ENCODE data around the gene DLG2. TPM values are rescaled to one million over a fixed set of nuclear protein-coding genes. Genes with fewer than 3 reads are reported as not detected.

Gene DLG2
- total and polyA plus RNA-seq, 11 donors = 2.4 to 13.9 (median 7.1) TPM

GRCh38 chr11:83554876-83555275 is 2072.3 kb downstream of the DLG2 start:
- ATAC-seq = peak in 2 of 4 donors; percentile 49 to 65
- Histone ChIP-seq H3K4me1 (peaks cover 0 to 4% (median 0%) of the 10 kb centered on the region in 12 donors), H3K36me3 (no peaks in the 10 kb centered on the region), H3K27me3 (no peaks in the 10 kb centered on the region), H3K4me3 (no peak overlapping the region), H3K27ac (no peak overlapping the region), H3K9me3 (no peaks in the 10 kb centered on the region)
- DNase-seq = peak in 1 of 5 donors; percentile 20
- intact Hi-C loops (cut with DNase I) = no loop called here
- TF ChIP-seq POLR2A (IDR thresholded peaks at IDR 0.05) (no peak), CTCF (IDR thresholded peaks at IDR 0.05) (no peak)

GRCh38 chr11:83549984-83550667 is 2077.0 kb downstream of the DLG2 start:
- Histone ChIP-seq H3K4me1 (peaks cover 0 to 3% (median 0%) of the 10 kb centered on the region in 12 donors), H3K36me3 (no peaks in the 10 kb centered on the region), H3K27ac (no peak overlapping the region), H3K9me3 (no peaks in the 10 kb centered on the region), H3K4me3 (no peak overlapping the region), H3K27me3 (no peaks in the 10 kb centered on the region)
- ATAC-seq (no peak), DNase-seq (no peak)
- TF ChIP-seq CTCF (IDR thresholded peaks at IDR 0.05) (no peak), POLR2A (IDR thresholded peaks at IDR 0.05) (no peak)
- 62 to 74% (median 70%) methylated on average over 5 of the region's 5 CpGs for WGBS, 4 donors
- intact Hi-C loops (cut with DNase I) = no loop called here

GRCh38 chr11:83546368-83546767 is 2080.8 kb downstream of the DLG2 start:
- Histone ChIP-seq H3K36me3 (no peaks in the 10 kb centered on the region), H3K4me1 (no peaks in the 10 kb centered on the region), H3K27ac (no peak overlapping the region), H3K9me3 (no peaks in the 10 kb centered on the region), H3K27me3 (no peaks in the 10 kb centered on the region), H3K4me3 (no peak overlapping the region)
- 78 to 84% (median 82%) methylated on average over 3 of the region's 3 CpGs for WGBS, 4 donors
- TF ChIP-seq CTCF (IDR thresholded peaks at IDR 0.05) (no peak), POLR2A (IDR thresholded peaks at IDR 0.05) (no peak)
- no peak for ATAC-seq
- DNase-seq = no peak
- intact Hi-C loops (cut with DNase I) = no loop called here

GRCh38 chr11:83545494-83546260 is 2081.5 kb downstream of the DLG2 start:
- H3K27ac ChIP-seq = no peak overlapping the region
- intact Hi-C loops (cut with DNase I) = no loop called here
- H3K4me1 ChIP-seq = no peaks in the 10 kb centered on the region
- no peaks in the 10 kb centered on the region for H3K9me3 ChIP-seq
- no peak overlapping the region for H3K4me3 ChIP-seq
- DNase-seq (no peak), ATAC-seq (no peak)
- 66 to 83% (median 79%) methylated on average over 6 of the region's 6 CpGs for WGBS, 4 donors
- no peak for TF ChIP-seq POLR2A (IDR thresholded peaks at IDR 0.05)
- no peak for TF ChIP-seq CTCF (IDR thresholded peaks at IDR 0.05)
- no peaks in the 10 kb centered on the region for H3K36me3 ChIP-seq
- no peaks in the 10 kb centered on the region for H3K27me3 ChIP-seq
